Measurements from ENCODE around the gene ACY1.

ACY1 gene

DNA sequence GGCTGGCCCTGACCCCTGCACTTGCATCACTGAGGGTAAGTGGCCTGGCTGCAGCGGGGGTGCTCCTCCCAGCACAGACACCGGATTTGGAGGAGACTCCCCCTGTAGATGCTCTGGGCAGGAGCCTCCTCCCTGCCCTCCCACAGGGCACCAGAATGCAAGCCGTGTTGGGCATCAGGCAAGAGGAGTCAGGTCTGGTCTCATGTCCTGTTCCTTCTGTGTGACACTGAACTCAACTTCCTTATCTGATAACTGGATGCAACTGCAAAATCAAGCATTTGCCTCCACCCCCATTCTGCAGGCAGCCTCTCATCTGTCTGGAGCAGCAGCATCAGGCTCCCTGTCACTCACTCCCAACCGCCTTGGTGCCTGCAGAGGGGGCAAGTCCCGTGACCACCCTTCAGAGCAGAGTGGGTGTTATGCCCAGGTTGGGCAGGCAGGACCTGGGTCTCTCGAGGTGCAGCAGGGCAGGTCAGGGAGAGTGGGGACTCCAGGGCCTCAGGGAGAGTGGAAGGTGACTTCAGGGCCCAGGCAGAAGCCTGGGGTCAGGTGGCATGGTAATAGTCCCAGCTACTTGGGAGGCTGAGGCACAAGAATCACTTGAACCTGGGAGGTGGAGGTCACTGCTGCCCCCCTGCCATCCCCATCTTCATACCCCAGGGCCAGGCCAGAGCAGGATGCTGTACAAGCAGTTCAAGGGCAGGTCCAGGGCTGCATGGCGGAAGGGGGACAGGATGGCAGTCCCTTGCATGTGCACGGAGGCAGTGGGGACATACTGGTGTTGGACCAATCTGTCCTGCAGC, 22.9 kb downstream of the ACY1 start:
- TF ChIP-seq CTCF (conservative IDR thresholded peaks at IDR 0.05; ENCODE audit: control insufficient read depth, insufficient read depth, low read depth, low read length): no peak
- H3K4me3 ChIP-seq (ENCODE audit: control insufficient read depth, low read depth, low read length): no peak overlapping the region
- no peak for DNase-seq (ENCODE audit: low read depth)

DNA sequence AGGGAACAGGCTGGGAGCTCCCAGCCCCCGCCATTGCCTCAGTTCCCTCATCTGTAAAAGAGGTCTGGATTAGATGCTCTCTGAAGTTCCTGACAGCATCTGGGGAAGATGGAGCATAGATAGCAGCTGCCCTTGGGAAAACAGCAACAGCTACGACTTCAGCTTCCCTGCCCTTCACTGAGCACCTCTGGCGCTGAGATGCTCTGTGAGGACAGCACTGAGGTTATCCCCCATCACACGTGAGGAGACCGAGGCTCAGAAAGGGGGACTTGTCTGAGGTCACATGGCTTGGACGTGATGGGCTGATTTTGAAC, 23.4 kb downstream of the ACY1 start:
- TF ChIP-seq CTCF (conservative IDR thresholded peaks at IDR 0.05; ENCODE audit: control insufficient read depth, insufficient read depth, low read depth, low read length): no peak
- DNase-seq (ENCODE audit: low read depth): no peak
- no peak overlapping the region for H3K4me3 ChIP-seq (ENCODE audit: control insufficient read depth, low read depth, low read length)

DNA sequence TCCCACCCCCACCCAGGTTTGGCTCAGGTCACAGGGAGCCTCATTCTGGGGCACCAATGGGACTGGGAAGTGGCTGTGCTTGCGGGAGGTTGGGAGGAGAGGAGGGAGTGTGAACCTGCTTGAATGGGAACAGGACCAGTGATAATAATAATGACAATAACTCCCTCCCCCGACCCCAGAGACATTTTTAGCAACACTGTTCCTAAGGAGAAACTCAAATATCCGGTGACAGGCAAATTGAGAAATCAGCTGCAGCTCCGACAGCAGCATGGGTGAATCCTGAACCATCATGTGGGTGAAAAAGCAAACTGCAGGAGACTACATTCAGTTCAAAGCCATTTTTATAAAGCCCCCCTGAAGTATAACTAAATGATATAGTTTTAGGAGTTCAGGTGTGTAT, 24.0 kb downstream of the ACY1 start:
- DNase-seq (ENCODE audit: low read depth): no peak
- no peak overlapping the region for H3K4me3 ChIP-seq (ENCODE audit: control insufficient read depth, low read depth, low read length)
- TF ChIP-seq CTCF (conservative IDR thresholded peaks at IDR 0.05; ENCODE audit: control insufficient read depth, insufficient read depth, low read depth, low read length): no peak

- TF ChIP-seq CTCF (conservative IDR thresholded peaks at IDR 0.05; ENCODE audit: control insufficient read depth, insufficient read depth, low read depth, low read length): no peak
Measured at GRCh38 chr3:52010431-52010830, 27.1 kb downstream of the ACY1 start.

GRCh38 chr3:52012699-52013098, 29.4 kb downstream of the ACY1 start:
- TF ChIP-seq CTCF (conservative IDR thresholded peaks at IDR 0.05; ENCODE audit: control insufficient read depth, insufficient read depth, low read depth, low read length): no peak
- no peak for DNase-seq (ENCODE audit: low read depth)
- H3K4me3 ChIP-seq (ENCODE audit: control insufficient read depth, low read depth, low read length): no peak overlapping the region

More at GRCh38 chr3:52010431-52010830, 27.1 kb downstream of the ACY1 start:
- H3K4me3 ChIP-seq (ENCODE audit: control insufficient read depth, low read depth, low read length): no peak overlapping the region
- no peak for DNase-seq (ENCODE audit: low read depth)

DNA sequence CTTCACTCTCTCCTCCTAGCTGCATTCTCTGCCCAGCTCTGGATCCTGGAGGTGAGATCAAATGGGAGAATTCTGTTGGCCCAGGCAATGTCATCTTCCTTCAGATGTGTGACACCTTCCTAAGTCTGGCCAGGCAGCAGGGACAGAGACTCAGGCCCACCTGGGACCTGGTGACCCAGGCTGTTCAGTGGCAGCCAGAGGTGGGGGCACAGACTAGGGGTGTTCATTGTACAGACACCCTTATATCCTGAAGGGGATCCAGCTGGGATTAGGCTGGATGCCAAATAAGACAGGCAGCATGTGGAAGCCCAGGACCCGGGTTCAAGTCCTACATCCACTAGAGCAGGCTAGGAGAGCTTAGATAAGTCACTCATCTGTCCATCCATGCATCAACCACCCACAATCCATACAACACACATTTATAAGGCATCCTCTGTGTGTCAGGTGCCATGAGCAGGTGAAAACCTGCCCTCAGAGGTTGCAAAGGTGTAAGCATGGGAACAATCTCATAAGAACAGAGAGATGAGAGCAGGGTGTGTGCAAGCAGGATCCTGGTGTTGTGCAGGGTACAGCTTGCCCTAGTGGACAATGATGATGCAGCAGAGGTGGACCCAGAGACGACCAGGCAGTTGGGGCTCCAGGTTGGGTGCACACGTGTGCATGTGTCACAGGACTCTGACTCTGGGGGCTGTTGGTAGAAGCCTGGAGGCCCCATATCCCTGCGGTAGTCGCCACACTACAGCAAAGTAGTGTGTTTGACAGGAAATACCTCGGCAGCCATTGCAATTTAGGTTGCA, 30.7 kb downstream of the ACY1 start:
- DNase-seq (ENCODE audit: low read depth): no peak
- H3K4me3 ChIP-seq (ENCODE audit: control insufficient read depth, low read depth, low read length): no peak overlapping the region
- no peak for TF ChIP-seq CTCF (conservative IDR thresholded peaks at IDR 0.05; ENCODE audit: control insufficient read depth, insufficient read depth, low read depth, low read length)
